Ishikawa (cell line): ENCODE results near the gene NLK.

Source experiments
- CEBPB ChIP-seq: IDR thresholded peaks from 2 replicates; pipeline ENCODE4 v1.6.1; 2012
- EGR1 ChIP-seq: IDR thresholded peaks from 2 replicates; pipeline ENCODE4 v1.6.1; 2012
- EP300 ChIP-seq: IDR thresholded peaks from 2 replicates; pipeline ENCODE4 v1.6.1; 2012; ENCODE audit warnings: borderline replicate concordance
- TAF1 ChIP-seq: IDR thresholded peaks from 2 replicates; pipeline ENCODE4 v1.6.1; 2012; ENCODE audit warnings: low read depth, mild to moderate bottlenecking
- ZBTB7A ChIP-seq: IDR thresholded peaks from 2 replicates; pipeline ENCODE4 v1.6.1; 2012; ENCODE audit warnings: low read depth
- TF ChIP-seq, protein P1 (sequence below): IDR thresholded peaks from 2 replicates; pipeline ENCODE4 v1.6.1; 2012
- TF ChIP-seq, protein P2 (sequence below): IDR thresholded peaks from 2 replicates; pipeline ENCODE4 v1.6.1; 2012; ENCODE audit warnings: low read depth, mild to moderate bottlenecking

DNA sequence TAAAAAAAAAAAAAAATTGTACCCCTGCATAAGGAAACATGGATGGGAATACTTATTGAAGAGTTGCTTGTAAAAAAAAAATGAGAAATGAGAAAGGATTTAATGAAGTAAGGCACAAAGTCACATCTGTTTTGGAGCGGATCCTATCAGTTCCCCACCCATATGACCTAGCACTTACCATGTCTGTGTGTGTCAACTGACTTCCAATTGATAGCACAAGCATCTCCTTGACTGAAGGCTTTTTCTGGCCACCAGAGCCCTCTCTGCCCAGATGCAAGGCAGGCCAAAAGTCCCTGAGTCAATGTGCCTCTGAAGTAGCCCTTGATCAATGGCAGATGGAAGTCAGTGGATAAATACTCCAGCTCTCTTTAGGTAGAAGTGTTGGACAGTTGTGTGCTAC is 13.4 kb upstream of the NLK start:
- TF ChIP-seq CEBPB: no peak
- TF ChIP-seq, protein P1, sequence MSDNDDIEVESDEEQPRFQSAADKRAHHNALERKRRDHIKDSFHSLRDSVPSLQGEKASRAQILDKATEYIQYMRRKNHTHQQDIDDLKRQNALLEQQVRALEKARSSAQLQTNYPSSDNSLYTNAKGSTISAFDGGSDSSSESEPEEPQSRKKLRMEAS: no peak
- TF ChIP-seq EGR1: no peak
- TF ChIP-seq, protein P2, sequence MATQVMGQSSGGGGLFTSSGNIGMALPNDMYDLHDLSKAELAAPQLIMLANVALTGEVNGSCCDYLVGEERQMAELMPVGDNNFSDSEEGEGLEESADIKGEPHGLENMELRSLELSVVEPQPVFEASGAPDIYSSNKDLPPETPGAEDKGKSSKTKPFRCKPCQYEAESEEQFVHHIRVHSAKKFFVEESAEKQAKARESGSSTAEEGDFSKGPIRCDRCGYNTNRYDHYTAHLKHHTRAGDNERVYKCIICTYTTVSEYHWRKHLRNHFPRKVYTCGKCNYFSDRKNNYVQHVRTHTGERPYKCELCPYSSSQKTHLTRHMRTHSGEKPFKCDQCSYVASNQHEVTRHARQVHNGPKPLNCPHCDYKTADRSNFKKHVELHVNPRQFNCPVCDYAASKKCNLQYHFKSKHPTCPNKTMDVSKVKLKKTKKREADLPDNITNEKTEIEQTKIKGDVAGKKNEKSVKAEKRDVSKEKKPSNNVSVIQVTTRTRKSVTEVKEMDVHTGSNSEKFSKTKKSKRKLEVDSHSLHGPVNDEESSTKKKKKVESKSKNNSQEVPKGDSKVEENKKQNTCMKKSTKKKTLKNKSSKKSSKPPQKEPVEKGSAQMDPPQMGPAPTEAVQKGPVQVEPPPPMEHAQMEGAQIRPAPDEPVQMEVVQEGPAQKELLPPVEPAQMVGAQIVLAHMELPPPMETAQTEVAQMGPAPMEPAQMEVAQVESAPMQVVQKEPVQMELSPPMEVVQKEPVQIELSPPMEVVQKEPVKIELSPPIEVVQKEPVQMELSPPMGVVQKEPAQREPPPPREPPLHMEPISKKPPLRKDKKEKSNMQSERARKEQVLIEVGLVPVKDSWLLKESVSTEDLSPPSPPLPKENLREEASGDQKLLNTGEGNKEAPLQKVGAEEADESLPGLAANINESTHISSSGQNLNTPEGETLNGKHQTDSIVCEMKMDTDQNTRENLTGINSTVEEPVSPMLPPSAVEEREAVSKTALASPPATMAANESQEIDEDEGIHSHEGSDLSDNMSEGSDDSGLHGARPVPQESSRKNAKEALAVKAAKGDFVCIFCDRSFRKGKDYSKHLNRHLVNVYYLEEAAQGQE: no peak
- no peak for TF ChIP-seq TAF1
- no peak for TF ChIP-seq ZBTB7A
- TF ChIP-seq EP300: no peak
